Right lobe of liver (tissue), 6 donors: Measurements from ENCODE around the gene ATP13A1. TPM values are rescaled to one million over a fixed set of nuclear protein-coding genes. Genes with fewer than 3 reads are reported as not detected.
"Not testable (repeated sequence)": the region's sequence is repeated elsewhere in the genome, so short reads cannot be mapped to it uniquely, and the experiment has no call there.

Experiments used
- ATAC-seq, 4 donors: fragments of 200-7000 bp; cut with Tn5 transposase; one replicate each; pipeline ENCODE4 v1.9.1; 2020; ENCODE audit warnings: mild to moderate bottlenecking in 4 of 4, moderate library complexity in 4 of 4
- DNase-seq, 3 donors: peaks; one replicate each; pipeline ENCODE4 v3.0.0-alpha.2; 2020
- H3K27ac ChIP-seq, 3 donors: fragments of 200-600 bp; one replicate each; pipeline ENCODE4 v1.8.0; 2022
- H3K27me3 ChIP-seq, 2 donors: fragments of 200-600 bp; one replicate each; pipeline ENCODE4 v1.8.0; 2022
- H3K36me3 ChIP-seq, 4 donors: fragments of 200-600 bp; sonication (generic) in 1 of 4; one replicate each; pipeline versions ENCODE4 v1.5.1 to v1.8.0; 2017 to 2022; ENCODE audit warnings: control low read depth in 1 of 4
- H3K4me1 ChIP-seq, 4 donors: fragments of 200-600 bp; sonication (generic) in 1 of 4; one replicate each; pipeline versions ENCODE4 v1.5.1 to v1.8.0; 2017 to 2022; ENCODE audit warnings: control low read depth in 1 of 4
- H3K4me3 ChIP-seq, 3 donors: fragments of 200-600 bp; one replicate each; pipeline ENCODE4 v1.8.0; 2022
- H3K9me3 ChIP-seq, 4 donors: fragments of 200-600 bp; sonication (generic) in 1 of 4; one replicate each; pipeline versions ENCODE4 v1.5.1 to v1.8.0; 2017 to 2022; ENCODE audit warnings: control low read depth in 1 of 4
- POLR2A ChIP-seq: fragments of 450-650 bp; IDR thresholded peaks from one replicate; pipeline ENCODE4 v1.6.1; 2017; ENCODE audit warnings: antibody characterized with exemption, mild to moderate bottlenecking
- WGBS: methylation state at CpG from one replicate; pipeline ENCODE4 v1.1.6; 2018; ENCODE audit warnings: low coverage, low lambda C conversion rate; ENCODE audit not compliant: insufficient coverage; ENCODE audit errors: missing lambda C conversion rate; 5-methylcytosine and 5-hydroxymethylcytosine counted together
- intact Hi-C, 2 donors: fragments of 100-400 bp; cut with DNase I; formaldehyde crosslinking; loops; one replicate each; pipeline versions ENCODE4 v1.11.2 to v1.14.1; 2022
- total RNA-seq, 6 experiments: library from RNA; depleted of rRNA in 2 of 6; stranded (reverse); fragments of >200 nt in 2 of 6; fragmentation: NEBNext Ultra II Directional in 3 of 6; extraction: Animal tissue kit (Norgen Biotek cat#: 25700) in 3 of 6; gene quantifications; one replicate each; pipeline versions ENCODE4 v1.1.0 to v1.2.4, GENCODE V29; 2016 to 2023
- TF ChIP-seq, protein P1 (sequence below), 4 donors: fragments of 200-600 bp in 3 of 4; fragments of 450-650 bp in 1 of 4; IDR thresholded peaks; one replicate each; pipeline versions ENCODE4 v1.5.1 to v1.8.0; 2016 to 2022; ENCODE audit warnings: antibody characterized with exemption in 4 of 4, mild to moderate bottlenecking in 2 of 4
- donor health status: DM: no; HTN: yes; CAD: no.
- donor health status: DM: no; HTN: no; CAD: no.
- donor health status: DM: no; HTN: no; CAD: no.
- donor health status: DM: no; HTN: yes; CAD: no.
- donor health status: DM: no; HTN: yes; CAD: no.

ATP13A1 gene
- total RNA-seq, 6 experiments from 2014 or later, result 26.3 to 159 (median 28.0) TPM

DNA sequence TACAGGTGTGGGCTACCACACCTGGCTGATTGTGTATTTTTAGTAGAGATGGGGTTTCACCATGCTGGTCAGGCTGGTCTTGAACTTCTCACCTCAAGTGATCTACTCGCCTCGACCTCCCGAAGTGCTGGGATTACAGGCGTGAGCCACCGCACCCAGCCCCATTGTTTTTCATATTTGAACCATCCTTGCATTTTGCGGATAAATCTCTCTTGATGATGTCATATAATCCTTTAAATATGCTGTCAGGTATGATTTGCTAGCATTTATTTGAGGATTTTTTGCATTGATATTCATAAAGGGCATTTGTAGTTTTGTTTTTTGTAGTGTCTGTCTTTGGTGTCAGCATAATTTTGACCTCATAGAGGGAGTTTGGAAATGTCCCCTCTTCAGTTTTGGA is 10.8 kb upstream of the ATP13A1 start:
- WGBS, result 96% methylated on average over 6 of the region's 6 CpGs
- intact Hi-C loops, result no loop called here
- H3K36me3 ChIP-seq, result peaks cover 0 to 29% (median 4%) of the 10 kb centered on the region in 4 donors
- TF ChIP-seq, protein P1, sequence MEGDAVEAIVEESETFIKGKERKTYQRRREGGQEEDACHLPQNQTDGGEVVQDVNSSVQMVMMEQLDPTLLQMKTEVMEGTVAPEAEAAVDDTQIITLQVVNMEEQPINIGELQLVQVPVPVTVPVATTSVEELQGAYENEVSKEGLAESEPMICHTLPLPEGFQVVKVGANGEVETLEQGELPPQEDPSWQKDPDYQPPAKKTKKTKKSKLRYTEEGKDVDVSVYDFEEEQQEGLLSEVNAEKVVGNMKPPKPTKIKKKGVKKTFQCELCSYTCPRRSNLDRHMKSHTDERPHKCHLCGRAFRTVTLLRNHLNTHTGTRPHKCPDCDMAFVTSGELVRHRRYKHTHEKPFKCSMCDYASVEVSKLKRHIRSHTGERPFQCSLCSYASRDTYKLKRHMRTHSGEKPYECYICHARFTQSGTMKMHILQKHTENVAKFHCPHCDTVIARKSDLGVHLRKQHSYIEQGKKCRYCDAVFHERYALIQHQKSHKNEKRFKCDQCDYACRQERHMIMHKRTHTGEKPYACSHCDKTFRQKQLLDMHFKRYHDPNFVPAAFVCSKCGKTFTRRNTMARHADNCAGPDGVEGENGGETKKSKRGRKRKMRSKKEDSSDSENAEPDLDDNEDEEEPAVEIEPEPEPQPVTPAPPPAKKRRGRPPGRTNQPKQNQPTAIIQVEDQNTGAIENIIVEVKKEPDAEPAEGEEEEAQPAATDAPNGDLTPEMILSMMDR (IDR thresholded peaks at IDR 0.05), result no peak
- no peak for TF ChIP-seq POLR2A
- H3K27me3 ChIP-seq, result no peaks in the 10 kb centered on the region
- H3K27ac ChIP-seq, result no peak overlapping the region
- DNase-seq (no peak), ATAC-seq (no peak)
- H3K9me3 ChIP-seq, result peaks cover 0 to 24% (median 11%) of the 10 kb centered on the region in 4 donors
- H3K4me1 ChIP-seq, result no peaks in the 10 kb centered on the region
- H3K4me3 ChIP-seq, result no peak overlapping the region

DNA sequence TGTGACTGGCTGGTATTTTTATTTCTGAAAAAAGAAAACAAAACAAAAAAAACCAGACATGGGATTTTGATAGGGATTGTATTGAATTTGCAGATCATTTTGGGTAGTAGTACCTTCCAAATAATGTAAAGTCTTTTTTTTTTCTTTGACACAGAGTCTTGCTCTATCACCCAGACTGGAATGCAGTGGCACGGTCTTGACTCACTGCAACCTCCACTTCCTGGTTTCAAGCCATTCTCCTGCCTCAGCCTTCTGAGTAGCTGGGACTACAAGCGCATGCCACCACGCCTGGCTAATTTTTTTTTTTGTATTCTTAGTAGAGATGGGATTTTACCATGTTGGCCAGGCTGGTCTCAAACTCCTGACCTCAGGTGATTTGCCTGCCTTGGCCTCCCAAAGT is 9.3 kb upstream of the ATP13A1 start:
- no peak for DNase-seq
- no peak for ATAC-seq
- TF ChIP-seq, protein P1 (IDR thresholded peaks at IDR 0.05), result no peak
- TF ChIP-seq POLR2A, result no peak
- Histone ChIP-seq H3K4me3 (no peak overlapping the region), H3K36me3 (peaks cover 0 to 20% (median 0%) of the 10 kb centered on the region in 4 donors), H3K4me1 (no peaks in the 10 kb centered on the region), H3K27me3 (no peaks in the 10 kb centered on the region), H3K27ac (no peak overlapping the region), H3K9me3 (peaks cover 0 to 12% (median 3%) of the 10 kb centered on the region in 4 donors)
- intact Hi-C loops, result no loop called here
- 83% methylated on average over 3 of the region's 3 CpGs for WGBS

DNA sequence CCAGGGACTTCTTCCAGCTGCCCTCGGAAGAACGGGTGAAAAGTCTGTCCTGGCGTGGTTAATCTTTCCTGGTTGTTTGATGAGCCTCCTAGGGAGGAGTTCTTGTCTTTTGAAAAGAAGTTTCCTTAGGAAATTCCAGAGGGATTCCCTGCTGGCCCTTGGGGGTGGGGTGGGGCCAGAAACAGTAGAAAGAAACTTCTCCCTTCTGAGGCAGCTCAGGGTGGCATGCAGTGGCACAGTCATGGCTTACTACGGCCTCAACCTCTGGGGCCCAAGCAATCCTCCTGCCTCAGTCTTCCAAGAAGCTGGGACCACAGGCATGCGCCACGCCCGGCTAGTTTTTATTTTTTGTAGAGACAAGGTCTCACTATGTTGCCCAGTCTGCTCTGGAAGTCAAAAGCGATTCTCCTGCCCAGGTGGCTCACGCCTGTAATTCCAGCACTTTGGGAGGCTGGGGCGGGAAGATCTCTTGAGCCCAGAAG is 6.6 kb upstream of the ATP13A1 start:
- H3K4me3 ChIP-seq, result no peak overlapping the region
- ATAC-seq (no peak), DNase-seq (no peak)
- no peak overlapping the region for H3K27ac ChIP-seq
- no peaks in the 10 kb centered on the region for H3K4me1 ChIP-seq
- intact Hi-C loops, result no loop called here
- TF ChIP-seq POLR2A, result no peak
- TF ChIP-seq, protein P1 (IDR thresholded peaks at IDR 0.05), result no peak
- WGBS, result 68% methylated on average over 7 of the region's 10 CpGs
- H3K36me3 ChIP-seq, result peaks cover 0 to 1% (median 0%) of the 10 kb centered on the region in 4 donors
- H3K27me3 ChIP-seq, result no peaks in the 10 kb centered on the region
- no peaks in the 10 kb centered on the region for H3K9me3 ChIP-seq

DNA sequence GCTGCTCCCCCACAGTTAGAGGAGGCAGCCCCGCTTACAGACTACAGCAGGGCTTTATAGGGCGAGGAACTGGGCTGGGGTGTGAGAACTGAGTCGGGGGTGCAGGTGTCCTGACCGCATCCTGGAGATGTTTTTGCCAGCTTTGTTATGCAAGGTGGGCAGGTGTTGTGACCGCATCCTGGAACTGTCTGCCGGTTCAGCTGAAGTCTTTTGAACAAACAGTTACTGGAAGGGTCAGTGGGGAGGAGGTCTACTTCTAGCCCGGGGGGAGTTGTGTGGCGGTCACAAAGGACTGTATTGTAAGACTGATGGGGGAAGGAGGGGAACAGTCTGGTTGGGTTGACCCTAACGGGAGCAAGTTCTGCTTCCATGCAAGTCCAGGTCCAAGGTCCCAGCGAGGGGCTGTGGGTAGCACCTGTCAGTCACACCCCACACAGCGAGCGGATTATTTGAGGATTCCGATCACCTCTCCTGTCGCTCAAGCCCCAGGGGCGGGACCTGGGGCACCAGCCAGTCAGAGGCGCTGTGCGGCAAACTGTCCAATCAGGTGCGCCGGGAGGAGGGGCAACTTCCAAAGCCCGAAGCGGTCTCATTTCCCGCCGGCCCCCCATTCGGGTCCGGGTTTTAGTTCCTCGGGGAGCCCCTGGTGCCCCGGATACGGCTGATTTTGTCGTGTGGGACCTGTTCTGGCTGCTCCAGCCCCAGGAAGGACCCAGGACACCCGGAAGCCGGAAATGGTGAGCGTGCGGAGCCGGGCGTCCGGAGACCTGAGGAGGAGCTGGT is 4.9 kb upstream of the ATP13A1 start, which contains the start of gene ZNF101:
ZNF101 (plus strand) TSS at position 610 of the 783 bp plus-strand sequence; CDS start at position 735, 125 bp downstream.
- H3K4me1 ChIP-seq, result no peaks in the 10 kb centered on the region
- intact Hi-C loops, result no loop called here
- no peaks in the 10 kb centered on the region for H3K27me3 ChIP-seq
- H3K27ac ChIP-seq, result peak within 1 kb of the TSS; percentile 50 to 71 (median 67)
- ATAC-seq (peak; percentile 83 to 85 (median 84)), DNase-seq (peak; percentile 94 to 95 (median 95))
- H3K4me3 ChIP-seq, result peak within 1 kb of the TSS; percentile 71 to 89 (median 73)
- WGBS, result 14% methylated on average over 8 of the region's 36 CpGs
- H3K36me3 ChIP-seq, result peaks cover 0 to 1% (median 0%) of the 10 kb centered on the region in 4 donors
- no peaks in the 10 kb centered on the region for H3K9me3 ChIP-seq
- peak; percentile 52 for TF ChIP-seq POLR2A
- TF ChIP-seq, protein P1 (IDR thresholded peaks at IDR 0.05), result no peak

DNA sequence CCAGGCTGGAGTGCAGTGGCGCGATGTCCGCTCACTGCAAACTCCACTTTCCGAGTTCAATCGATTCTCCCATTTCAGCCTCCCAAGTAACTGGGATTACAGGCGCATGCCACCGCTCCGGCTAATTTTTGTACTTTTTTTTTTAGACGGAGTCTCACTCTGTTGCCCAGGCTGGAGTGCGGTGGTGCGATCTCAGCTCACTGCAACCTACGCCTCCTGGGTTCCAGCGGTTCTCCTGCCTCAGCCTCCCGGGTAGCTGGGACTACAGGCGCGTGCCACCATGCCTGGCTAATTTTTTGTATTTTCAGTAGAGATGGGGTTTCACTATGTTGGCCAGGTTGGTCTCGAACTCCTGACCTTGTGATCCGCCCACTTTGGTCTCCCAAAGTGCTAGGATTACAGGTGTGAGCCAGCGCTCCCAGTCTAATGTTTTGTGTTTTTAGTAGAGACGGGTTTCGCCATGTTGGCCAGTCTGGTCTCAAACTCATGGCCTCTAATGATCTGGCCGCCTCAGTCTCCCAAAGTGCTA is 2.0 kb upstream of the ATP13A1 start:
- intact Hi-C loops, H3K9me3 ChIP-seq, H3K36me3 ChIP-seq, DNase-seq, H3K27ac ChIP-seq, H3K27me3 ChIP-seq, ATAC-seq, H3K4me3 ChIP-seq: not testable (repeated sequence)
- H3K4me1 ChIP-seq, result peaks cover 0 to 10% (median 0%) of the 10 kb centered on the region in 4 donors
- WGBS, result 92% methylated on average over 17 of the region's 22 CpGs
